Measurements from ENCODE around the gene CRYL1.

The CRYL1 gene

GRCh38 chr13:20525144-20525600 lies 485 bp downstream of the CRYL1 start:
- no peak for DNase-seq

DNA sequence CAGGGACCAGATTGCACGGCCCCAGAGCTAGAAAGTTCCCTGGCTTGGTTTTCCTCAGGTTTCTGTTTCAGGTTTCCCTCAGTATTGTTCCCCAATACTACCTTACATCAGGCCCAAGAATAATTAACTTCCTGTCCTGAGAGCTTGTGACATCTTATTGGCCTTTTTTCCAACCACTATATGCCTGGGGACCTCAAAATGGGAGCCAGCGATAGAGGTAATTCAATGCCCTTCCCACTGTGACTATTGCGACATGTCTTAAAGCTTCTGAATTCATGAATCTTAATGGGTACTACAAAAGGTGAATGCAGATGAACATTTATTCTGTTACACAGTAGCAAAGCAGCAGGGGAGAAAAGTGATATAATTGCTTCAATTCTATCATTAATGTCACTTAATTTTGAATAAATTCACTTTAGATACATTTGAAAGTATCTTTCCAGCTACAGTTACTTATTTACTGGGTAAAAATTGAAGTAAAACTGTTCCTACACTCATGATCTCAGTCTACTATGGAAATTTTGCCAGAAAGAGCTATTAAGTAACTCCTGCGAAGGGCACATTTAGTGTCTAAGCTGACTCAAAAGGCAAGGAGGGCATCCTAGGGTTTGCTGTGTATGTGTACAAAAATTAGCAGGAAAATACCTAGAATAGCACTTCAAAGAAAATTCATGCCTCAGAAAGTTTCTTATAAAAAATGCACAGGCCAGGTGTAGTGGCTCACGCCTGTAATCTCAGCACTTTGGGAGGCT lies 4.1 kb downstream of the CRYL1 start:
- DNase-seq: no peak

- DNase-seq: no peak
Observed at GRCh38 chr13:20519875-20520274, 5.8 kb downstream of the CRYL1 start.

- no peak for DNase-seq
Observed at GRCh38 chr13:20518660-20519100, 7.0 kb downstream of the CRYL1 start.

- DNase-seq: no peak
Observed at GRCh38 chr13:20514866-20515265, 10.8 kb downstream of the CRYL1 start.

- DNase-seq: no peak
Observed at GRCh38 chr13:20513466-20513995, 12.1 kb downstream of the CRYL1 start.

DNA sequence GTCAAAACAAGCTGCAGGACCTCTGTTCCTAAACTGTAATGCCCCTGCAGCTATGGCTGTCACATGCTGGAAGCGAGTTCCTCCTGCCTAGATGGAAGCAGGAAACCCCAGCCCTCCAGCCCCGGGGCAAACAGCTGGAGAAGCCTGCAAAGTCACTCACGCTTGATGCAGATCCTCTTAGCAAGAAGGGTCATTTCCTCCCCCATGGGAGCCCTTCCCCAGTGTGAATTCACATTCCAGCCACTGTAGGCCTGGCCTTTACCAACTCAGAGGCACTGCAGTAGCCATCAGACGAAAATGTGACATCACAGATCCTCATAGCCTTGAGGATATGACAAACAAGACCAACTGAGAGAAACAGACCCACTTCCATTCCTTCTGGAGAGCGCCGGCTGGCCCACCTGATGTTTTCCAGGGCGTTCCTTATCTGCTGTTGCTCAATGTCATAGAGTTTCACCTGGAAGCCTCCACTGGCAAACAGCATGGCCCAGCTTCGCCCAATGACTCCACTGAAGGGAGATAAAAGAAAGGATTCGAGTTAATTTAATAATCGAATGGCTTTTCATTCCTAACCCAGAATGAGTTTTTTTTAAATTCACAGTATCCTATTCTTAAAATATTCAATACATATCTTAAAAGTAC lies 13.5 kb downstream of the CRYL1 start:
- no peak for DNase-seq

GRCh38 chr13:20506696-20507095 lies 19.0 kb downstream of the CRYL1 start:
- no peak for DNase-seq

- no peak for DNase-seq
Observed at GRCh38 chr13:20505405-20506366, 20.0 kb downstream of the CRYL1 start.

DNA sequence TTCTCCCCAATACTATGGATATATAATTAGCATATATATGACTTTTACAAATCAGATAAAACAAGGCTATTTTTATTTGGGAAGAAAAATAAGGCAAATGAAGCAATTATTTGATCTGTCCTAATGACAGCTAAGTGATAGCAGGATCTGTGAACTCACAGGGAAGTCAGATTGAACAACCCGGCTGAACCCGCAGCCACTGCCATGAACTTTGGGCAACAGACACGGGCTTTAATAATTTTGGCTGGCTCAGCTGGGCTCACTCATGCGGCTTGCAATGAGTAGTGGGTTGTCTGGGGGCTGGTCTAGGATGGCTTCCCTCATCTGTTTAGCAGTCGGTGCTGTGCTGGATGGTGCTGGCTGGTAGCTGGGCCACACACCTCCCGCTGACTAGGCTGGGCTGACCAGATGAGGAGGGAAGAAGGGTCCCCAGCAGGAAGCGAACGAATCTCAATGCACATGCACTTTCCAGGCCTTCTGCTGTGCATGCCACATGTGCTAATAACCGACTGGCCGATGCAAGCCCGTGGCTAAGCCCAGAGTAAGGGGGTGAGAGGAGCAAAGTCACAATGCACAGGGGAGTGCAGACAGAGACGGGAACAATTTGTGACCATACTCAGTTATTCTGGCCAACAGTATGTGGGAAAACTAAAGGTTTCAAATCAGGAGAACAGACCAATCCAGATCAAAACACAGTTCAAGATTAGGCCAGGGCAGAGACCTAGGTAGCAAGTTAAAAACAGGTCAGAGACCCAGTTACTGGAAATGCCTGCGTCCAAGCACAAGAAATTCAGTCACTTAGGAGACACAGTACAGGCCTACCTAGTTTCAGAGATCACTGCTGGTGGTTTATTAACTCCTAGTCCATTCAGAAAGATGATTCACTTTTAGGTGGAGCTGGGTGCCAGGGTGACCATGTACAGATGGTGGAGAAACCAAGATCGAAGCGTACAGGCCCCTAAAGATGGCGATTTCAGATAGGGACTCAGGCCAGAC lies 22.3 kb downstream of the CRYL1 start:
- DNase-seq: no peak

DNA sequence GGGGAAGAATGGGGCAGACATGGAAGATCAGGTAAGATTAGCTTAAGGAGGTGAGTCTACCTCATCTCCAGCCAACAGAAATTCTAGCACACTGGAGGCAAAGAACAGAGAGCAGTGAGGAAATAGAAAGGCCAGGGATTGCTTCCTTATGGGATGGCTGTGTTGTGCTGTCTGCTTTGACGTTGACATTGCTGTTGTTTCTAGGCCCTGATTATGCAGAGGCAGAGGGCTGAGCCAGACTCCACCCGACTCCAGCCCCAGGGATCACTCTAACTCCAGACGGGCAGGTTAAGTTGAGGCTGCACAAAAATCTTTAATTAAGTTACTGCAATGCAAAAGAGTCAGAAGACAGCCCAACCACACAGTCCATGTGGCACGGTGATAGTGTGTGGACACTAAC lies 24.1 kb downstream of the CRYL1 start:
- DNase-seq: no peak

GRCh38 chr13:20501120-20501519 lies 24.5 kb downstream of the CRYL1 start:
- DNase-seq: no peak

DNA sequence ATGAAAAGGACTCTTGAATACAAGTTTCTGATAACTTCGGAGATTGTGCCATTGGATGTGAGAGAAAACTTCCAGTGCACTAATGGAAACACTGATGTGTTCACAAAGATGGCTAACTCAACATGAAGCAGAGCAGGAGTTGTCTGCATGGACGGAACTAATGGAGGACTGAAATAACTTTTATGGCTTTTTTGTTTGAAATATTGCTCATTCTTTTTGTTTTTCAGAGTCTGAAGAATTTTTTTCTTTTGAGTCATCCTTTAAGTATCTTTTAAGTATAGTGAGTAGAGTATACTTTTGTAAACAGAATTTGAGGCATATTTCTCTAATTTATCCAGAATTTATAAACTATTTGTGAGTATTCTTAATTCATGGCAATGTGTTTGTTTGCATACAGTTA lies 25.7 kb downstream of the CRYL1 start:
- DNase-seq: no peak

GRCh38 chr13:20498659-20499058 lies 27.0 kb downstream of the CRYL1 start:
- DNase-seq: no peak

DNA sequence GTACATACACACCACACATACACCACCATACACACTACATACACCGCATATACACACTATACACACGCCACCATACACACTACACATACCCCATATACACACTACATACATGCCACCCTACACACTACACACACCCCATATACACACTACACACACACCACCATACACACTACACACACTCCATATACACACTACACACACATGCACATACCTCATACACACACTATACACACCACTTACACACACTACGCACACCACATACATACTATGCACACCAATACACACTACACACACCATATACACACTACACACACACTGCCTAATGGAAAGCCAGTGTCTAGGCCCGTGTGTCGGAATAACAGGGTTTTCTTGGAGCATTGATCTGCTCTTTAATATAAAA lies 27.5 kb downstream of the CRYL1 start:
- no peak for DNase-seq

- DNase-seq: no peak
Observed at GRCh38 chr13:20497006-20497775, 28.5 kb downstream of the CRYL1 start.

GRCh38 chr13:20495087-20496023 lies 30.3 kb downstream of the CRYL1 start:
- no peak for DNase-seq

DNA sequence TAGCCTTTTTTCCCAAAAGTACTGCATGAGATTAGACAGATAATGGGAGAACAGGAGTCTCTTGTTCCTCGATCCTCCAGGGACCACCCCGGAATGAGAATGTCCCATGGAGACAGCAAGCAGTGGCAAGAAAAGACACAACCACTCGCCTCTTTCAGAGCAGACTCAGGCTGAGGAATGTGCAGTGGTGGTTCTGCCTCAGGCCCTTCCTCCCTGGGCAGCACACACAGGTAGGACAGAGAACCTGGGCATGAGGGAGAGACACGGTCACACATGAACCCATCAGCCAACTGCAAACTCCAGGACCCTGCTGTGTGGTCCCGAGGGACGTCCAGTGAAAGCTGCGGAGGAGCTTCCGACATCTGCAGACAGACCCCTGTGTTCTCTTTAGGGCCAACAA lies 31.0 kb downstream of the CRYL1 start:
- no peak for DNase-seq

DNA sequence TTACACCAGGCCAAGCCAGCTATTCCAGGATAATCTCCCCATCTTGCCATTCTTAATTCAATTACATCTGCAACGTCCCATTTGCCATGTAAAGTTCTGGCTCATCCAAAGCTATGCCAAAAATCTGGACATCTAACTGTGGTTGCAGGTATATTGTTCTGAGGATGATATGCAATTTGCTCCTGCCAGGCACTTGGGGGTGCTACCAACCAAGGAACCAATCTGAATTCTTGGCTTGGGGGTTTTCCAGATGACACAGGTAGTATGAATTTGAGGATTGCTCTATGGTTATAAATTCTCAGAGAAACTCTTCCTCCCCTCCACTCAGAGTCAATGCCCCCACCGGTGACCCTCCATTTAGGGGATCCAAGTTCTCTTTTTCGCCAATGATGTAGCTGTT lies 33.0 kb downstream of the CRYL1 start:
- no peak for DNase-seq

GRCh38 chr13:20491926-20492435 lies 33.7 kb downstream of the CRYL1 start:
- DNase-seq: no peak
